SJSA1 (cell line): ENCODE results near the gene CSK. TPM values are rescaled to one million over a fixed set of nuclear protein-coding genes. Genes with fewer than 3 reads are reported as not detected.
A peak's percentile ranks its signal among the peaks of the same experiment; 100 is the strongest.

Experiments used
- DNase-seq, 2 experiments: peaks; one replicate each; pipeline ENCODE4 v3.0.0-alpha.2; 2015 to 2020; ENCODE audit warnings: low spot score in 2 of 2, low read depth in 1 of 2
- H3K27ac ChIP-seq: fragments of 250-450 bp; sonication (Bioruptor Pico); 2 replicates; pipeline ENCODE4 v1.5.1; 2020; ENCODE audit warnings: mild to moderate bottlenecking, moderate library complexity
- H3K27me3 ChIP-seq: fragments of 250-450 bp; sonication (Bioruptor Pico); replicated peaks from 2 replicates; pipeline ENCODE4 v1.5.1; 2020; ENCODE audit warnings: mild to moderate bottlenecking, moderate library complexity
- H3K36me3 ChIP-seq: fragments of 250-450 bp; sonication (Bioruptor Pico); 2 replicates; pipeline ENCODE4 v1.5.1; 2020; ENCODE audit warnings: mild to moderate bottlenecking
- H3K4me1 ChIP-seq: fragments of 250-450 bp; sonication (Bioruptor Pico); replicated peaks from 2 replicates; pipeline ENCODE4 v1.6.1; 2021; ENCODE audit warnings: mild to moderate bottlenecking
- H3K4me3 ChIP-seq: fragments of 250-450 bp; sonication (Bioruptor Pico); 2 replicates; pipeline ENCODE4 v1.5.1; 2020; ENCODE audit warnings: mild to moderate bottlenecking
- H3K9me3 ChIP-seq: fragments of 250-450 bp; sonication (Bioruptor Pico); replicated peaks from 2 replicates; pipeline ENCODE4 v1.5.1; 2020; ENCODE audit warnings: mild to moderate bottlenecking
- total RNA-seq: library from RNA; depleted of rRNA; stranded (reverse); fragments of >200 nt; shearing (Covaris generic); gene quantifications from 2 replicates; pipeline ENCODE4 v1.2.3, GENCODE V29; 2014

The CSK gene
- total RNA-seq, 1 experiment from 2014 or later: 19.2 TPM

DNA sequence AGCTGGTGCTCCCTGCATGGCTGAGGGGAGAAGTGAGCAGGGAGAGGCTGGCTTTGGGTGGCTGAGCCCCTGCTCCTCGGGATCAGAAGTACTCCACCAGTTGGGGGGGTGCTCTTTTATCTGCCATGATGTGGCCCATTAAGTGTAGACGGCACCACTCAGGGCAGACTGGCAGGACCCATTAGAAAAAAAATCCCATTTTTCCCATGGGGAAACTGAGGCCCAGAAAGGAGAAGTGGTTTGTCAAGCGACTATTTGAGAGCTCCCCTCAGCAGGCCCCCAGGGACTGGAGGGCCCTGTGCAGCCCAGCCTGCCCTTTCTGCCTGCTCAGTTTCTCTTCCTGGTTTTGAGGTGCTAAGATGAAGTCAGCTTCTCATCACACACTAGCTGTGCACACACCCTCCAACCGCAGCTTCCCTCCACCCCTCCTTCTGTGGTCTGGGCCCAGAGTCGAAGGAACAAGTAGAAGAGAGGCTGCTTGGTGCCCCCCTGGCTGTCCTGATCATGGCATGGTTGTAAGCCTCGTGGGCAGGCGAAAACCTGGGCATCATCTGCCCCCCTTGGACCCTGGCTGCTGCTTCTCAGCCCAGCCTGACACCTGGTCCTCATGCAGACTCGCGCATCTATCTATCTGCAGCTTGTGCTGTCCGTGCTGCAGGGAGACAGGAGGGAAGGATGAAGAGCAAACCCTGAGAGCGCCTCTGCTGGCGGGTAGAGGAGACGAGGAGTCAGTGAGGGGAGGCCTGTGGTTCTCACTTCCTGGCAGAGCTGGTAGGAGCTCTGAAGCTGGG, 5.6 kb downstream of the CSK start:
- peaks cover 12% of the 10 kb centered on the region for H3K36me3 ChIP-seq
- H3K27ac ChIP-seq: no peak overlapping the region
- DNase-seq: peak; percentile 42 to 65
- peaks cover 41% of the 10 kb centered on the region for H3K4me1 ChIP-seq
- H3K4me3 ChIP-seq: no peak overlapping the region
- no peaks in the 10 kb centered on the region for H3K27me3 ChIP-seq
- H3K9me3 ChIP-seq: no peaks in the 10 kb centered on the region

DNA sequence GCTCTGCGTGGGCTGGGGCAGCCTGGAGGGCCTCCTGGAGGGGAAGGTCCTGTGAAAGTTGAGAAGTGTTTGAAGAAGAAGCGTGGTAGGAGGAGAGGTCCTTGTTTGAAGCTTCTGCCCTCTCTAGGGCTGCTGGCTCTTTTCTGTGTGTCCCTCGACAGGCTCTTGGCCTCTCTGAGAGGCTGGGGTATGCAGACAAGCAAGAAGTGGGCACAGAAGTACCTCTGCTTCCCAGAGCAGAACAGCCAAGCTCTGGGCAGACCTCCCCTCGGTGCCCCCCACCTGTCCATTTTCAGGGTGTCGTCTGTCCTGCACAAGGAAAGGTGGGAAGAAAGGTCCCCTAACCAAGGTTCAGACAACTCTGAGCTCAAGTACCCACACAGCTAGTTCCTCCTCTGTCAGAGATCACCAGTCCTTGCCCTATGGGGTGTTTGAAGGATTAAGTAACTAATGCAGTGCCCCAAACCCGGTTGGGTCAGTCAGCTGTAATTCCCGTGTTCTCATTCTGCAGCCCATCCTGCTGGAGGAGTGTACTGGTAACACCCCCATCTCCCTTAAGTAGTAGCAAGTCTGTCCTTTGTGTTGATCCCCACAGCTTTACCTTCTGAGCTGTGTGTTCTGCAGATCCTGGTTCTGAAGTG, 6.3 kb downstream of the CSK start:
- Histone ChIP-seq H3K27me3 (no peaks in the 10 kb centered on the region), H3K27ac (no peak overlapping the region), H3K9me3 (no peaks in the 10 kb centered on the region), H3K4me1 (peaks cover 34% of the 10 kb centered on the region), H3K36me3 (peaks cover 12% of the 10 kb centered on the region), H3K4me3 (no peak overlapping the region)
- no peak for DNase-seq

DNA sequence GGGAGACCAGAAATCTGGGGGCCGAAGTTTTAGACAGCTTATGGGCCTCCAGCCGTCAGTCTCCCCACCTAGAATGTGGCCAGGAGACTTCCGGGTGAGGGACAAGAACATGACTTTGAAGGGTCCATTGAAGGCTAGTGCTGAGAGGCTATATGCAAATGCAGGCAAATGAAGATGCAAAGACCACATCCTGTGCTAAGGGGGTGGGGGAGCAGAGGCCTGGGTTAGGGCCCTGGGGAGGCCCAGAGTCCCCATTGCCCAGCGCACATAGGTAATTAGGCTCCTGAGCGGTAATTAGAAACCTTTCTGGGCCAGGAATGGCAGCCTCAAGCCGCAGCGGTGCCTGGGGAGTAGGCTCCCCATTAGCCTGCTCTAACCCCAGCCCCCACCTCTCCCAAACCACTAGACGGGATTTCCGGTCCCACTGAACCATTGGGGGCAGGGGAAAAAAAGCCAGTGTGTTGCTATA, 6.8 kb downstream of the CSK start:
- H3K36me3 ChIP-seq: peaks cover 11% of the 10 kb centered on the region
- no peaks in the 10 kb centered on the region for H3K27me3 ChIP-seq
- H3K27ac ChIP-seq: no peak overlapping the region
- H3K4me1 ChIP-seq: peaks cover 29% of the 10 kb centered on the region
- H3K9me3 ChIP-seq: no peaks in the 10 kb centered on the region
- no peak for DNase-seq
- no peak overlapping the region for H3K4me3 ChIP-seq

DNA sequence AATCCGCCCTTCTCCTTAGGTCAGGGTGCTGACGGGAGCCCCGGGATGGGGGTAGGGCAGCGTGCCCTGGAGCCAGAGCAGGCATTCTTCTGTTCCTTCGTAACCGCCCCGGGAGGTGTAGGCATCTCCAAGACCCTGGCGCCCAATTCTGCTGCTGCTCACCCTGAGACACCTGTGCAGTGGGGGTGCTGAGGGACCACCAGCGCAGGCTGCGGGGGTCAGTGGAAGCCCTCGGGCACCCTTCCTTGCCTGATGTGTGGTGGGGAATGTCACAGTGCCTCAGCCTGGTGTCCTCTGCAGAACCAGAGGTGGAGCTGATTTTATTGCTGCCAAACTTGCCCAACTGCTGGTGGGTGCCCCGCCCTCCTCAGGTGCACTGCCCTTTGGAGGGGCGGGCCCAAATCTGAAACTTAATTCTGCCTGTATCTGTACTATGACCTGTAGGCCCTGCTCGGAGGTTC, 7.3 kb downstream of the CSK start:
- H3K9me3 ChIP-seq: no peaks in the 10 kb centered on the region
- no peak overlapping the region for H3K4me3 ChIP-seq
- no peak for DNase-seq
- H3K27ac ChIP-seq: no peak overlapping the region
- H3K4me1 ChIP-seq: peaks cover 27% of the 10 kb centered on the region
- no peaks in the 10 kb centered on the region for H3K27me3 ChIP-seq
- H3K36me3 ChIP-seq: peaks cover 8% of the 10 kb centered on the region

DNA sequence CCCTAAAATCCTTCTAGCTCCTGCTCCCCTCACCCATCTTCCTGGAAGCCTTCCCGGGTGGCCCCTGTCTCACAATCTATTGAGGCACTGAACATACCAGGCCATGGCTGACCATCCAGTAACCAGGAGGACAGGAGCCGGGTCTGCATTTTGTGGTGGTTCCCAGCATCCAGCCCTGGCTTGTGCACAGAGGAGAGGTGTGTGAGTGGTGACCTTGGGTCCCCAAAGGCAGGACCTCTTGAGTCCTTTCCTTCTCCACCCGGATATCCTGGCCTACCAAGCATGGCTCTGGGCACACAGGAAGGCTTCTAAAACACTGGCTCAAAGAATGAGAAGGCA, 7.8 kb downstream of the CSK start:
- peaks cover 27% of the 10 kb centered on the region for H3K4me1 ChIP-seq
- no peak for DNase-seq
- H3K36me3 ChIP-seq: peaks cover 8% of the 10 kb centered on the region
- no peaks in the 10 kb centered on the region for H3K9me3 ChIP-seq
- H3K4me3 ChIP-seq: no peak overlapping the region
- no peaks in the 10 kb centered on the region for H3K27me3 ChIP-seq
- H3K27ac ChIP-seq: peak overlapping the region; percentile 42; the same call in 1 of the 2 replicates

DNA sequence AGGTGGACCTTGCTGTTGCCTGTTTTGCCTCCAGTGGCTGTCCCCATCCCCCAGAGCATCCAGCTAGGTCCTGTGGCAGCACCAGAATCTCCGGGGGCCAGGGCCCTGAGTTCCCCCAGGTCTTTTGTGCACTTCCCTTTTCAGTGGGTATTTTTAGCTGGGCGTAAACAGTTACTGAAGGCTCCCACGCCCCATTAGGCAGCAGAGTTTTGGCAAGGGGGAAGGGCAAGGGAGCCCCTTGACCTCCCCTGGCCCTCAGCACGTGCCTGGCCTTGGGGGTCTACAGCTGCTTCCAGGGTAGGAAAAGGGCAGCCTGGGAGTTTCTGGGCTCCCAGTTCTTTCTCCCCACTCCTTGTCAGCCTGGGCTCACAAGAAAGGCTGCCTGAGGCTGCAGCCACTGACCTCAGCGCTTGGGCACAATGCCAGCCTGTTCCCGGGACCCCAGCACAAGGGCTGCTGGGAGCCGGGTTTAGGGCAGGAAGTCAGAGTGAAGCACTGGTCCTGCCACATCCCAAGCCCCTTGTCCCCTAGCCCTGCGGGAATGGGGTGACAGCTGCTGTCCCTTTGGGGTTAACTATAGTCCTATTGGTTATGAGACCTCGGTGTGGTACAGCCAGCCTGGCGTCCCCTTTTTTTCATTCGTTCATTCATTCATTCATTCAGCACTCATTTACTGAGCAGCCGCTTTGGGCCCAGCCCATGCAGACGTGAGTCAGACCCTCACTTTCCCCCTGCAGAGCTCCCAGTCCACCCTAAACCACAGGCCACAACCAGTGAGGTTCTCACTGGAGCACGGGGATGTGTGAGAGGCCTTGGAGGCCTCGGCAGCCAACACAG, 8.4 kb downstream of the CSK start:
- peaks cover 27% of the 10 kb centered on the region for H3K4me1 ChIP-seq
- no peak overlapping the region for H3K4me3 ChIP-seq
- peak overlapping the region; percentile 42 for H3K27ac ChIP-seq
- peaks cover 8% of the 10 kb centered on the region; the same call in 1 of the 2 replicates for H3K36me3 ChIP-seq
- H3K9me3 ChIP-seq: no peaks in the 10 kb centered on the region
- no peaks in the 10 kb centered on the region for H3K27me3 ChIP-seq
- peak; percentile 88 to 92 for DNase-seq

DNA sequence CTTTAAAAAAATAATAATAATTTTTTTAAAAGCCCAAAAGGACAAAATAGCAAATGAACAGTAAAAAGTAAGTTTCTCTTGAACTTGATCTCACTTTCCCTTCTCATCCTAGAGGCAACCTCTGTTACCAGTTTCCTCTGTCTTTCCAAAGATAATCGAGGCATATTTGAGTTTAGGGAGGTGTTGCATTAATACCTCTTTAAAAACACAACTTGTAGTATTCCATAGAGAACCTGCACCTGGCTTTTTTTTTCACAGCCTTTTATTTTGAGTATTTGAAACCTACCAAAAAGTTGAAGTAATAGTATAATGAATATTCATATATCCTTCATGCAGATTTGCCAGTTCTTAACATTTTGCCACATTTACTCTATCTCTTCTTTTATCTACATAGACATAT, 9.1 kb downstream of the CSK start:
- Histone ChIP-seq H3K27me3 (no peaks in the 10 kb centered on the region), H3K4me1 (peaks cover 27% of the 10 kb centered on the region), H3K9me3 (no peaks in the 10 kb centered on the region), H3K27ac (peak overlapping the region; percentile 42), H3K4me3 (no peak overlapping the region), H3K36me3 (peaks cover 5% of the 10 kb centered on the region; the same call in 1 of the 2 replicates)
- DNase-seq: no peak

DNA sequence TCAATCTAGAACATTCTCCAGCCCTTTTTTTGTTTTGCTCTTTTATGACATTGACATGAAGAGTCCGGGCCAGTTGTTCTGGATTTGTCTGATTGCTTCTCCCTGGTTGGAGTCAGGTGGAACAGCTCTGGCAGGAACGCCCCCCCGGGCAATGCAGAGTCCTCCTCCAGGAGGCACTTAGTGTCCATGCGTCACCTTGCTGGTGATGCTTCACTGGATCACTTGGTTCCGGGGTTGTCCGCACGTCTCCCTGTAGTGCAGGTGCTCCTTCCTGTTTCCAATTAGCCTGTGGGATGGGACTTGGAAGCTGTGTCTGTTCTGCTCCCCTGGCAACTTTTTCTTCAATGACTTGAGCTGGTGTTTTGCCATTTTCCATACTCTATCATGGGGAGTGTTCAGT, 9.8 kb downstream of the CSK start:
- Histone ChIP-seq H3K4me1 (peaks cover 27% of the 10 kb centered on the region), H3K36me3 (peaks cover 5% of the 10 kb centered on the region; the same call in 1 of the 2 replicates), H3K27me3 (no peaks in the 10 kb centered on the region), H3K27ac (no peak overlapping the region), H3K4me3 (no peak overlapping the region), H3K9me3 (no peaks in the 10 kb centered on the region)
- no peak for DNase-seq

DNA sequence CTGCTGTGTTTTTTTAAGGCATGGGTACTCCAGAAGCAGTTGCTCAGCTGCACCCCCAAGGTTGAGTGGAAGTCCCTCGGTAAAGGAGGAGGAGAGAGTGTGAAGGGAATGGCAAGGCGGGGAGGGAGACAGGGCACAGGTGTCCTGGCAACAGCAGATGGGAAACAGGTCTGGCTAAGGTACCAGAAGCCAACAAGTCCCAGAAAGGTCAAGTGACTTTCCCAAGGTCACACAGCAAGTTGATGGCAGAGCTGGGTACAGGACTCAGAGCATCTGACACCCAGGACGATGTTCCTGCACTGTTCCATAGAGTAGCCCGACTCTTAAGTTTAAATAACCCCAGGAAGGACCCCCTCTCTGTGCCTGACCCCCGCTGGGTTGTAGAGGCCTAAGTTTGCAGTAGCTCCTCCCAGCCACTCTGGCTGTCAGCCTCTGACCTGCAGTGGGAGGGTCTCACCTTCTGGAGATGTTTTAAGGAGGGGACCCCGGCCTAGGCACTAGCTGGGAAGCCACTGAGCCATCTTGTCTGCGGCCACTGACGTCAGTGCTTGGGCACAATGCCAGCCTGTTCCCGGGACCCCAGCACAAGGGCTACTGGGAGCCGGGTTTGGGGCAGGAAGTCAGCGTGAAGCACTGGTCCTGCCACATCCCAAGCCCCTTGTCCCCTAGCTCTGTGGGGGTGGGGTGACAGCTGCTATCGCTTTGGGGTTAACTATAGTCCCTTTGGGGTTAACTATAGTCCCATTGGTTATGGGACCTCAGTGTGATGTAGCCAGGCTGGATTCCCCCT, 10.5 kb downstream of the CSK start:
- no peak overlapping the region for H3K4me3 ChIP-seq
- no peak overlapping the region for H3K27ac ChIP-seq
- no peaks in the 10 kb centered on the region for H3K9me3 ChIP-seq
- peaks cover 5% of the 10 kb centered on the region; the same call in 1 of the 2 replicates for H3K36me3 ChIP-seq
- DNase-seq: no peak
- peaks cover 25% of the 10 kb centered on the region for H3K4me1 ChIP-seq
- no peaks in the 10 kb centered on the region for H3K27me3 ChIP-seq

DNA sequence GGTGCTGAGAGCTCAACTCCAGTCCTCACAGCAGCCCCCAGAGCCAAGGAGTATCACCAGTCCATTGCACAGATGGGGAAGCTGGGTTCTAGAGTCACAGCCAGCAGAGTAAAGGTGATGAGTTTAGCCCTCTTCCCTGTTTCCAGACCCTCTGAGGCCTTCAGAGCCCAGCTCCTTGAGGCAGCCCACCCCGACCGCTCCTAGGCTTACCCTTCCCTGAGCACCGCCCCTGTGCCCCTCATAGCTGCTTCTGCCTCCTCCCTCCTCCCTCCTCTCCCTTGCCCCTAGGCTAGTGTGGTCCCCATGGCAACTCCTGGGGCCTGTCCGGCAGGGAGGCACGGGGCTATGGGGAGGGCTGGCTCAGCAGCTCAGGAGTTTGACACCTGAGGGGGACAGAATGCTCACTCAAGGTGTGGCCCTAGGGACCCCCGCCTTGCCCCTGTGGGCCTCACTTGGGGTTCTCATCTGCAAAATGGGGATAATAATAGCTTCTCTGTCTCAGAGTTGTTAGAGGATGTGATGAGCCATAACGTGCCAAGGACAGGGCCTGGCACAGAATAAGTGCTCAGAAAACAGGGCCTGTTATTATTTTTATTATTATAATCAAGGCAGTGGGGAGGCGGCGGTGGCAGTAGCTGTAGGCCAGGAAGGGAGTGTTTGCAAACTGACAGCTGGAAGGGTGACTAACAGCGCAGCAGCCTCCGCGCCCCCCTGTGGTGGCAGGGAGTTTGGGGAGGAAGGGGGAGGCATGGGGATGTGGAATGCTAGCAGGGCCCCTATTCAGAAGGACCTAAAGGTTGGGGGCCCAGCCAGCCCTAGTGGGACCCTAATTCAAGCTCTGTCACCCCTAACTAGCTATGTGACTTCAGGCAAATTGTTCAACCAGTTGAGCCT, 11.5 kb downstream of the CSK start:
- no peak overlapping the region for H3K4me3 ChIP-seq
- H3K9me3 ChIP-seq: no peaks in the 10 kb centered on the region
- H3K27me3 ChIP-seq: no peaks in the 10 kb centered on the region
- peaks cover 5% of the 10 kb centered on the region; the same call in 1 of the 2 replicates for H3K36me3 ChIP-seq
- H3K27ac ChIP-seq: no peak overlapping the region
- DNase-seq: no peak
- H3K4me1 ChIP-seq: peaks cover 23% of the 10 kb centered on the region

DNA sequence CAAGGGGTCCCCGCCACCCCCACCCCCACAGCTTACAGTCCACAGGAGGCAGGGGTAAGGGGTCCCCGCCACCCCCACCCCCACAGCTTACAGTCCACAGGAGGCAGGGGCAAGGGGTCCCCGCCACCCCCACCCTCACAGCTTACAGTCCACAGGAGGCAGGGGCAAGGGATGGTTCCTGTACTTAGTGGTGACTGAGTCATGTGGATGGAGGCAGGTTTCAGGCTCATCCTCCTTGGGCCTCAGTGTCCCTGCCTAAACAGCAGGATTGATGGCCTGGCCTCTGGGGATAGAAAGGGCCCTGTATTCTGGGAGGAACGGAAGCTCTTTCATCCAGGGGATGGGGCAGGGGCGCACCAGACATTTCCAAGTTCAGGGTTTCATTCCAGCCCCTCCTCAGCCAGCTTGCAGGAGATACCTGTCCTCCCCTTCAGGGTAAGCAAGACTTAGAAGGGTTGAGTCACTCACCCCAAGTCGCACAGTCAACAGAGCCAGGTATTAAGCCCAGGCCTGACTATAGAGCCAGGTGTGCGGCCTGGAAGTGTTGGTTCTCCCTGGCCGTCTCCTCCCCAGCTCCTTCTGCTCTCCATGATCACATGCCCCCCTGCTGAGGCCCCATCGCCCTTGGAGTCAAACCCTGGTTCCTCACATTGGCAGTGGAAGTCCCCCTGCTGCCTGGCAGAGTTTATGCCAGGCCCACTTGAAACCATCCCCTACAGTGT, 12.5 kb downstream of the CSK start:
- H3K4me1 ChIP-seq: peaks cover 19% of the 10 kb centered on the region
- no peaks in the 10 kb centered on the region for H3K27me3 ChIP-seq
- peaks cover 7% of the 10 kb centered on the region for H3K36me3 ChIP-seq
- H3K9me3 ChIP-seq: no peaks in the 10 kb centered on the region
- no peak overlapping the region for H3K27ac ChIP-seq
- no peak for DNase-seq
- H3K4me3 ChIP-seq: no peak overlapping the region

DNA sequence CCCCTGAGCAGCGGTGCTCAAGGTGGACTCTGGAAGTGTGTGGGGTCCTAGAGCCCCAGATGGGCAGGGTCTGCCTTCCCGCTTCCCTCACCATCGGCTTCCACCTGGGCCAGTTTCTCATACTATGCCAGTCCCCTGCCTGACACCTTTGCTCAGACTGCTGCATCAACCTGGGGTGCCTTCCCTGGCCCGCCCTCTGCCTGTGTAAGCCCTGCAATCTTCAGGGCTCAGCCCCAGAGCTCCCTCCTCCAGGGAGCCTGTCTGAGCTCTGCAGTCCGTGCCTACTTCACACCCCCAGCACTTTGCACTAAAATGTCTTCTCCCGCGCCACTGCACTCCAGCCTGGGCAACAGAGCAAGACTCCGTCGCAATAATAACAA, 13.1 kb downstream of the CSK start:
- DNase-seq: no peak
- Histone ChIP-seq H3K4me3 (no peak overlapping the region), H3K27ac (no peak overlapping the region), H3K9me3 (no peaks in the 10 kb centered on the region), H3K36me3 (peaks cover 12% of the 10 kb centered on the region), H3K4me1 (peaks cover 16% of the 10 kb centered on the region), H3K27me3 (no peaks in the 10 kb centered on the region)
